Activated naive CD8-positive, alpha-beta T cell treated with anti-CD3 and anti-CD28 coated beads, Interleukin-2, amount 50 U/mL, for 16 hours (primary cell): ENCODE data around the gene SOX13.

Experiments
- DNase-seq: peaks from one replicate; pipeline ENCODE4 v3.0.0-alpha.2; 2020; ENCODE audit warnings: low read depth, low spot score

Gene SOX13

GRCh38 chr1:204130981-204131892 lies 58.3 kb downstream of the SOX13 start:
- no peak for DNase-seq

GRCh38 chr1:204131978-204132377 lies 59.1 kb downstream of the SOX13 start:
- DNase-seq: no peak

DNA sequence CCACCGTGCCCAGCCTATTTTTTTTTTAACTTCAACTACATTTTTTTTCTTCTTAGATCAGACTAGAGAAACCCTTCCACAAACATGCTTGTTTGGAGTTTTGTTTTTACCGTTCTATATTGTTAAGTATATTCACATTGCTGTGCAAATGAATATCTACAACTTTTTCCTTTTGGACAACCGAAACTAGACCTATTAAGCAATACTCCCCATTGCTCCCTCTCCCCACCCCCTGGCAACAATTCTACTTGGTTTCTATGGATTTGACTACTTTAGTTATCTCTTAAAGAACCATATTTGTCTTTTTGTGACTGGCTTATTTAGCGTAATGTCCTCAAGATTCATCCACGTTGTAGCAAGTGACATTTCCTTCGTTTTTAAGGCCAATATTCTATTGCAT lies 59.8 kb downstream of the SOX13 start:
- no peak for DNase-seq

GRCh38 chr1:204134103-204134502 lies 61.2 kb downstream of the SOX13 start:
- no peak for DNase-seq

- DNase-seq: no peak
Observed at GRCh38 chr1:204136814-204137213, 63.9 kb downstream of the SOX13 start.

DNA sequence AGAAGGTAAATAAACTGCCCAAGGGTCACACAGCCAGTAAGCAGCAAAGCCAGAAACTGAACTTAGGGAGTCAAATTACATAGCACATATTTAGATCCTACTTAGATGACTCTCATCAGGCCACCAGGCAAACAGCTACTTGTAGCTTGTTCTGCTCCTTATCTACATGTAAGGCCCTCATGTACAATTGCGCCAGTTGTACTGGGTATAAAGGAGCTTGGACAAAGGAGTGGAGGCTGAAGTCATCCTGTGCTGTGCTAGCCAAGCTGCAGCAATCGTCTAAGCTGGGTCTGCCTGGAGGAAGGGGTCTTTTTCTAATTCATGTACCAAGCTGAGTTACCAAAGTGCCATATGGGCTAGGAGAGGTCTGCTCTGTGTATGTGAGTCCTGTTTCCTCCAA lies 66.2 kb downstream of the SOX13 start:
- no peak for DNase-seq

DNA sequence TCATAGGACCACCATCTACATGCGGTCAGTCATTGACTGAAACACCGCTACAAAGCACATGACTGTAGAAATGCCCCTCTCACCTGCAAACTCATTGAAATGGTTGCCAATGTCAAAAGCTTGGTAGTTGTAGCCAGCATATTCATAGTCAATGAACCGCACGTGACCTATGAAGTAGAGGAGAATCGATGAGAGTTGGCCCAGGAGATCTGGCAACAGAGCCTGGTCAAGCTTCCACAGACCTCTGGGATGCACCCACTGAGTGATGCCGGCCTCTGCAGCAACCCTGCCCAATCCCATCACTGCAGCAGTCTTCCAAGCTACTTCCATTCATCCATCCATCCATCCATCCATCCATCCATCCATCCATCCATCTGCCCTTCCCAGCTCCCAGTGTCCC lies 67.0 kb downstream of the SOX13 start:
- no peak for DNase-seq

GRCh38 chr1:204141131-204141530 lies 68.2 kb downstream of the SOX13 start:
- DNase-seq: no peak

- DNase-seq: no peak
Observed at GRCh38 chr1:204142032-204142974, 69.4 kb downstream of the SOX13 start.

- no peak for DNase-seq
Observed at GRCh38 chr1:204143276-204144041, 70.5 kb downstream of the SOX13 start.

DNA sequence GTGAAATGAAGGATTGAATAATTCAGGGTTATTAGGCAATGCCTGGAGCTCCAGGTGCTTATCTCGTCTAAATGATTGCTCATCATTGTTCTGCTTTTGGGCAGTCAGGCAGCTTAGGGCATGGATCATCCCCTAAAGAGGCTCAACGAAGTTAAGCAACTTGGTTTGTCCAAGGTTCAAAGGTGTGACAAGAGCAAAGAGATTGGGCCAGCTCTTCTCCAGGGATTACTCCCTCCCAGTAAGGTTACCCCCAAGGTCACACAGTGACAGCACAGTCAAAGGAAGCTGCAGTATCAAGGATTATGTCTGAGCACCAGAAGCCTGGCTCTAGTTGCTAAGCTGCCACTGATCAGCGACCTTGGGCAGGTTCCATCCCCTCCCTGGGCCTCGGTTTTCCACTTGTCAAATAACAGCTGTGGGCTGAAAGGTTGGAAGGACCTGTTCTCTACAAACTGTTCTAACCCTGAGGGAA lies 72.2 kb downstream of the SOX13 start:
- DNase-seq: no peak

- DNase-seq: no peak
Observed at GRCh38 chr1:204146309-204146708, 73.4 kb downstream of the SOX13 start.

DNA sequence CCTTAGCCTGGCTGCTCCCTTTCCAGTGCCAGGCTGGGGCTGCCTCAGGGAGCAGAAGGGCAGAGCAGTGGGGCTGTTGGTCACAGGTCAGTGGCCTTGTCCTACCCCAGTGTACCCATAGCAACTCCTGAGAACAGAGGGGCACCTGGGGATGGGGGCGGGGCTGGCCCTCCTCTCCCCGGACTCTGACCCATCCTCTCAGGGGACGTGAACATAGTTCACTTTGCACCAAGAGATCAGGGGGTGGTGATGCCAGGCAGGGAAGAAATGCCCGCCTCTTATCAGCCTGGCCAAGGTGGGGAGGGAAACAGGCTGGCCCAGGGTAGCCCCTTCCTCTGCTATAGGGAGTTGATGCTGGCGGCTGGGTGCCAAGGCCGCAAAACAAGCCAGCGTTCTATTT lies 74.0 kb downstream of the SOX13 start:
- no peak for DNase-seq

GRCh38 chr1:204147406-204148383 lies 74.8 kb downstream of the SOX13 start:
- no peak for DNase-seq

GRCh38 chr1:204149107-204149506 lies 76.2 kb downstream of the SOX13 start:
- DNase-seq: no peak

DNA sequence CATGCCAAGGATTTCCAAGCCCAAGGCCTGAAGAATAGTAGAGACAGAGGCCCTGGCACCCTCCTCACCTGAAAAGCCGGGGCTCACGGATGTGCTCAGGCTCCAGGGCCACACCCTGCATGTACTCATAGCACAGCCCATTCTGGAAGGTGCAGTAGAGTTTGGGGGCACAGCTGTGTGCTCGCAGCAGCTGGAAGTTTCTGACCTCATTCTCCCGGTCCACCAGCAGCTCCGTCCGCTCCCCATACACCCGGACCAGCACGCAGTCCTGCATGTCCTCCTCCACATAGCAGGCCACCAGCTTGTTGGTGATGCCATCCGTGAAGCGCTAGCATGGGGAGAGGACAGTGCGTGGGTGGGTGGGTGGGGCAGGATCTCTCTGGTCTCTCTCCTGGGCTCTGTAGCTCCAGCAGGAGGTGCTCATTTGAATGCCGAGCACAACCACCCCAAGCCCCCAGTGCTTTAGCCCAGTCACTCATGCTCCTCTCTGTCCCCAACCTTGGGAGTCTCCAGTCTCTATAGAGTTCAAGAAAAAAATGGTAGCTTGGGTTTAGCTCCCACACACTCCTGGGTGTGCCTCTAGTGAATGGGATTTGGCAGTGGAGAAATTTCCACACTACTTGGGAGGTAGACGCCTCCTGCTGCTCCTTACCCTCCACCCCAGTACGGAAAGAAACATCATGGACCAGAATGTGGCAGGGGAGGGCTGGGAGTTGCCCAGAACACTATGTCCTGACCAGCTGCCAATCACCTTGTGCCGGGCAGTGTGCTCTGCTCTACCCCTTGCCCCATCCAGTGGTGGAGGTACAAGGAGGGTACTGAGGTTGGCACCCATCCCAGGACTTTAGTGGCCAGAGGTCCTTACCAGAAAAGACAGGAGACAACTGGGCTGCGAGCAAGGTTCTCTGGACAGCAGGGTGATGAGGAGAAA lies 77.0 kb downstream of the SOX13 start:
- no peak for DNase-seq

- DNase-seq: no peak
Observed at GRCh38 chr1:204150702-204151551, 78.0 kb downstream of the SOX13 start.

DNA sequence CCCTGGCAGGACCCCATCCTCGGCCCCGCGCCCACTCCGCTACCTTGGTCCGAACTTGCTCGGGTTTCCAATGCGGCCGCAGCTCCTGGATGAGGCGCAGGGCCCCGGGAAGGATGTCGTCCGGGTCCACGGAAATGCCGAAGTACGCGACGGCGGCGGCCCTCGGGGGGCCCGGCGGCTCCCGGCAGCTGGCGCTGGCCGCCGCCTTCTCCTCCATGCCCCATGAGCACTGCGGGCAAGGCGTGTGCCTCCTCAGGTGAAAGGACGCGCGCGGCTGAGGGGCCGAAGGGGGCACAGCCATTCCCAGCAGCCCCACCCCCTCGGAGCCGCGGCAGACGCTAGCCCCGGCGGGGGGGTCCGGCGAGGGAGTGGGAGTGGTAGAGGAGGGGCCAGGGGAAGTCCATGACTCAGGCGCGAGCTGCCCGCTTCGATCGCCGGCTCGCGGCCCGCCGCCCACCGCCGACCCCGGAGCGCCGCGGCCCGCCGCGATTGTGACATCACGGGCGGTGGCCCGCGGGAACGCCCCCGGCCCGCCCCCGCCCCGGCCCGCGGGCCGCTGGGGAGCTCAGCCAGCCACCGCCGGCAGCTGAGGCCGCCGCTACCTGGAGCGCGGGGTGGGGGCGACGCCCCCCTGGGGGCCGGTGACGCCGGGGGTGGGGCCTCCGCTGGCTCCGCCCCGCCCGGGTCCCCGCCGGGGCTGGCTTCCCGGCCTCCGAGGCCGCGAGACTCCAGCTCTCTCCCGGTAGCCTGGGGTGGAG lies 78.8 kb downstream of the SOX13 start, which contains the start of gene ETNK2:
TSS of gene ETNK2 (minus strand) at position 493 of the 758 bp plus-strand sequence. CDS start at position 301, 192 bp downstream.
- no peak for DNase-seq
